Tibial nerve (tissue), 4 donors: ENCODE data around the gene C1orf56. TPM values are rescaled to one million over a fixed set of nuclear protein-coding genes. Genes with fewer than 3 reads are reported as not detected.

Experiments used
- DNase-seq, 2 donors: peaks; one replicate each; pipeline ENCODE4 v3.0.0-alpha.2; 2019; ENCODE audit warnings: low spot score in 2 of 2
- H3K27ac ChIP-seq, 4 donors: fragments of 200-600 bp; sonication (generic) in 3 of 4; one replicate each; pipeline ENCODE4 v1.5.1; 2017 to 2019; ENCODE audit warnings: mild to moderate bottlenecking in 1 of 4
- H3K27me3 ChIP-seq, 2 donors: fragments of 200-600 bp; sonication (generic) in 1 of 2; one replicate each; pipeline versions ENCODE4 v1.5.1 to v1.6.0; 2017 to 2019
- H3K36me3 ChIP-seq, 3 donors: fragments of 200-600 bp; sonication (generic); one replicate each; pipeline ENCODE4 v1.5.1; 2018 to 2019
- H3K4me1 ChIP-seq, 4 donors: fragments of 200-600 bp; sonication (generic) in 3 of 4; one replicate each; pipeline ENCODE4 v1.5.1; 2017 to 2019
- H3K4me3 ChIP-seq, 4 donors: fragments of 200-600 bp; sonication (generic) in 3 of 4; one replicate each; pipeline ENCODE4 v1.5.1; 2017 to 2019; ENCODE audit warnings: mild to moderate bottlenecking in 1 of 4, moderate library complexity in 1 of 4
- H3K9me3 ChIP-seq, 4 donors: fragments of 200-600 bp; sonication (generic) in 3 of 4; one replicate each; pipeline ENCODE4 v1.5.1; 2017 to 2019
- CTCF ChIP-seq, 5 experiments: fragments of 200-600 bp in 3 of 5; fragments of 450-650 bp in 2 of 5; sonication (generic) in 3 of 5; IDR thresholded peaks; one replicate each; pipeline ENCODE4 v1.5.1; 2016 to 2019; ENCODE audit warnings: antibody characterized with exemption in 5 of 5, mild to moderate bottlenecking in 3 of 5, moderate library complexity in 2 of 5
- EP300 ChIP-seq, 2 donors: sonication (generic); formaldehyde crosslinking; IDR thresholded peaks; one replicate each; pipeline ENCODE4 v1.6.1; 2017; ENCODE audit warnings: antibody characterized with exemption in 2 of 2, mild to moderate bottlenecking in 1 of 2
- POLR2A ChIP-seq, 2 donors: fragments of 450-650 bp; IDR thresholded peaks; one replicate each; pipeline ENCODE4 v1.6.1; 2017; ENCODE audit warnings: antibody characterized with exemption in 2 of 2, mild to moderate bottlenecking in 2 of 2, moderate library complexity in 2 of 2
- WGBS, 2 donors: methylation state at CpG; one replicate each; pipeline ENCODE4 v1.1.5; 2018; 5-methylcytosine and 5-hydroxymethylcytosine counted together
- total RNA-seq, 4 donors: library from RNA; depleted of rRNA; stranded (reverse); fragments of >200 nt; gene quantifications; one replicate each; pipeline ENCODE4 v1.1.0, GENCODE V29; 2016

The C1orf56 gene
- total RNA-seq, 4 donors from 2014 or later, result 5.0 to 9.6 (median 6.5) TPM

DNA sequence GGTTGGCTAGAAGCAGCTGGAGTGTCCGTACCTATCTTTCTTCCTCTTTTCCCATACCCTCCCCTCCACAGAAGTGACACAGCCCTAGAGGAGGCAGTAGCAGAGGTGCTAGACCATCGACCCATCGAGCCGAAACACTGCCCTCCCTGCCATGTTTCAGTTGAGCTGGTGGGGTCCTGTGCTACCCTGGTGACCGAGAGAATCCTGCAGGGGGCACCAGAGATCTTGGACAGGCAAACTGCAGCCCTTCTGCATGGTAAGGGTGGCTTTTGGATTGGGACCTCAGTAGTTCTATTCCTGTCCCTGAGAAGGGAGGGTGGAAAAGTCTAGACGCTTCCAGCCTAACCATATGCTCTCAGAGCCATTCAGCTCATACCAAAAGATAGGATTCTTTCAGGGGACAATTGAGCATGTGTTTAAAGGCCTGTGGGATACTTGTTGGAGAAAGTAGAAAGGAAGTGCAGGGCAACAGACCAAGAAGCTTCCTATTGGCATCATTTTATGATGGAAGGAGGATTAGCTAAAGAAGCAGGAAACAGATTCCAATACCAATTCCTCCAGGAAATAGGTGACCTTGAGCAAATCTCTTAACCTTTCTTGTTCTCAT, 22.9 kb upstream of the C1orf56 start:
- peak; percentile 78 to 92 for DNase-seq
- peak overlapping the region in 2 of 4 donors; percentile 1 to 72 for H3K27ac ChIP-seq
- no peak overlapping the region for H3K4me3 ChIP-seq
- H3K9me3 ChIP-seq, result no peaks in the 10 kb centered on the region
- WGBS, 2 donors, result 12 to 15% methylated on average over 6 of the region's 6 CpGs
- TF ChIP-seq CTCF (IDR thresholded peaks at IDR 0.05), result peak; percentile 55 to 84 (median 73)
- no peak for TF ChIP-seq POLR2A (IDR thresholded peaks at IDR 0.05)
- TF ChIP-seq EP300 (IDR thresholded peaks at IDR 0.05), result peak in 1 of 2 donors; percentile 38
- H3K27me3 ChIP-seq, result no peaks in the 10 kb centered on the region
- H3K36me3 ChIP-seq, result peaks cover 0 to 59% (median 16%) of the 10 kb centered on the region in 3 donors
- H3K4me1 ChIP-seq, result peaks cover 0 to 10% (median 0%) of the 10 kb centered on the region in 4 donors

- peaks cover 0 to 10% (median 0%) of the 10 kb centered on the region in 4 donors for H3K4me1 ChIP-seq
- no peaks in the 10 kb centered on the region for H3K27me3 ChIP-seq
- no peaks in the 10 kb centered on the region for H3K9me3 ChIP-seq
- TF ChIP-seq CTCF (IDR thresholded peaks at IDR 0.05), result no peak
- no peak for TF ChIP-seq POLR2A (IDR thresholded peaks at IDR 0.05)
- no peak for TF ChIP-seq EP300 (IDR thresholded peaks at IDR 0.05)
- DNase-seq, result no peak
- peaks cover 0 to 64% (median 17%) of the 10 kb centered on the region in 3 donors for H3K36me3 ChIP-seq
- H3K4me3 ChIP-seq, result no peak overlapping the region
- no peak overlapping the region for H3K27ac ChIP-seq
Measured at GRCh38 chr1:151026460-151026859, 21.1 kb upstream of the C1orf56 start.

DNA sequence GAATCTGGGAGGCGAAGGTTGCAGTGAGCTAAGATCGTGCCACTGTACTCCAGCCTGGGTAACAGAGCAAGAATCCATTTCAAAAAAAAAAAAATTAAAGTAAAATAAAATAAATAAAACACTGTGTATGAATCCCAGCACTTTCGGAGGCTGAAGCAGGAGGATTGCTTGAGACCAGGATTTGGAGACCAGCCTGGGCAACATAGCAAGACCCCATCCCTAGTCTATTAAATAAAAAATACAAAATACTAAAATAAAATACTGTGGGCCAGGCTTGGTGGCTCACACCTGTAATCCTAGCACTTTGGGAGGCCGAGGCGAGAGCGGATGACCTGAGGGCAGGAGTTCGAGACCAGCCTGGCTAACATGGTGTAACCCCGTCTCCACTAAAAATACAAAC, 15.4 kb upstream of the C1orf56 start:
- Histone ChIP-seq H3K9me3 (no peaks in the 10 kb centered on the region), H3K27me3 (no peaks in the 10 kb centered on the region), H3K36me3 (peaks cover 0 to 82% (median 20%) of the 10 kb centered on the region in 3 donors), H3K27ac (no peak overlapping the region), H3K4me1 (no peaks in the 10 kb centered on the region), H3K4me3 (no peak overlapping the region)
- TF ChIP-seq POLR2A (IDR thresholded peaks at IDR 0.05) (no peak), EP300 (IDR thresholded peaks at IDR 0.05) (no peak), CTCF (IDR thresholded peaks at IDR 0.05) (no peak)
- 95% methylated on average over 8 of the region's 8 CpGs for WGBS, 2 donors
- DNase-seq, result no peak

GRCh38 chr1:151035167-151035566, 12.4 kb upstream of the C1orf56 start:
- no peaks in the 10 kb centered on the region for H3K9me3 ChIP-seq
- DNase-seq, result no peak
- H3K4me3 ChIP-seq, result no peak overlapping the region
- TF ChIP-seq CTCF (IDR thresholded peaks at IDR 0.05), result no peak
- no peak for TF ChIP-seq EP300 (IDR thresholded peaks at IDR 0.05)
- TF ChIP-seq POLR2A (IDR thresholded peaks at IDR 0.05), result no peak
- peaks cover 0 to 54% (median 10%) of the 10 kb centered on the region in 3 donors for H3K36me3 ChIP-seq
- 84 to 87% methylated on average over 3 of the region's 3 CpGs for WGBS, 2 donors
- H3K4me1 ChIP-seq, result no peaks in the 10 kb centered on the region
- H3K27ac ChIP-seq, result no peak overlapping the region
- H3K27me3 ChIP-seq, result no peaks in the 10 kb centered on the region

- Histone ChIP-seq H3K27ac (no peak within 1 kb of the TSS), H3K36me3 (peaks cover 0 to 42% (median 4%) of the 10 kb centered on the region in 3 donors), H3K27me3 (no peaks in the 10 kb centered on the region), H3K4me1 (no peaks in the 10 kb centered on the region), H3K4me3 (no peak within 1 kb of the TSS), H3K9me3 (no peaks in the 10 kb centered on the region)
- no peak for DNase-seq
- TF ChIP-seq POLR2A (IDR thresholded peaks at IDR 0.05) (no peak), CTCF (IDR thresholded peaks at IDR 0.05) (no peak), EP300 (IDR thresholded peaks at IDR 0.05) (no peak)
- WGBS, 2 donors, result 40 to 44% methylated on average over 2 of the region's 2 CpGs
Measured at GRCh38 chr1:151036356-151036755, 11.2 kb upstream of the C1orf56 start, which contains the start of gene BNIPL. Gene BNIPL (plus strand): TSS chr1:151036586. CDS start chr1:151036726, 140 bp downstream.
